HL-60 (cell line): ENCODE results near the gene BZW2.

Source experiments
- CTCF ChIP-seq: IDR thresholded peaks from one replicate; pipeline ENCODE4 v1.5.1; 2011; ENCODE audit warnings: low read length, control low read depth, inconsistent platforms; ENCODE audit not compliant: insufficient read depth
- REST ChIP-seq: IDR thresholded peaks from 2 replicates; pipeline ENCODE4 v1.6.1; 2012; ENCODE audit warnings: low read depth; ENCODE audit not compliant: insufficient replicate concordance
- SPI1 ChIP-seq: IDR thresholded peaks from 2 replicates; pipeline ENCODE4 v1.6.1; 2012; ENCODE audit warnings: low read depth, mild to moderate bottlenecking, borderline replicate concordance

- TF ChIP-seq CTCF: no peak
- TF ChIP-seq SPI1: no peak
- no peak for TF ChIP-seq REST
Measured at GRCh38 chr7:16611711-16612110, 34.3 kb upstream of the BZW2 start.
